Stimulated activated naive CD4-positive, alpha-beta T cell treated with Interleukin-2 at 50 U/mL for 16 hours (primary cell): ENCODE data around the gene MYL10.
"Not testable (repeated sequence)": the region's sequence is repeated elsewhere in the genome, so short reads cannot be mapped to it uniquely, and the experiment has no call there.

Experiments used
- DNase-seq: peaks from one replicate; lab custom pipeline; 2025; lab: John Stamatoyannopoulos, UW

The MYL10 gene

GRCh38 chr7:101618916-101619315 lies 10.2 kb downstream of the MYL10 start:
- DNase-seq = no peak

DNA sequence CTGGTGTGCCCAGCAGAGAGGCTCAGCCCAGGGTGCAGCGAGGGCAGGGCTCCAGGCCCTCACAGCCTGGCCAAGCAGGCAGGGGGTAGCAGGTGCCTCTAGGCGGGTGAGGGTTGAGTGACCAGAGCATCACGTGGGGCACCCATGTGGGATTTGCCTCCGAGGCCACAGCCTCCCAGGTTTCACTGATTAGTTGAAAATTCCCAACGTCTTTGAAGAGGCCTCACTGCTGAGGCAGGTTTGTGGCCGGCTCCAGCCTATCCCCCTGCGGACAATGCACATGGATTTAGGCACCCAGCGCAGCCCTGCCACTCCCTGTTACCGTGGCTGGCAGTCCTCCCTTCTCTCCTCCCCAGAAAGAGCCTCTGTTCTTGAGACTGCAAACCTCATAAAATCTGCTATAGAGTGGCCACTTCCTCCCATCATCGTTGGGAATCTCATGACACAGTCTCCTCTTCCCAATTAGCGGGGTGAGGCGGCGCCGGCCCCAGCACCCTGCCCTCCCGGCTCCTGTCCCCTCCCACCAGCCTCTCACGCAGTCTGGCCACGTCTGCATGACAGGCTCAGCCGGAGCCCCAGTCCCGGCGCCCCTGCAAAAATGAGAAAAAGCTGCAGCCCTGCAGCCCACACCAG lies 10.8 kb downstream of the MYL10 start:
- DNase-seq = no peak

GRCh38 chr7:101617451-101618206 lies 11.5 kb downstream of the MYL10 start:
- no peak for DNase-seq

DNA sequence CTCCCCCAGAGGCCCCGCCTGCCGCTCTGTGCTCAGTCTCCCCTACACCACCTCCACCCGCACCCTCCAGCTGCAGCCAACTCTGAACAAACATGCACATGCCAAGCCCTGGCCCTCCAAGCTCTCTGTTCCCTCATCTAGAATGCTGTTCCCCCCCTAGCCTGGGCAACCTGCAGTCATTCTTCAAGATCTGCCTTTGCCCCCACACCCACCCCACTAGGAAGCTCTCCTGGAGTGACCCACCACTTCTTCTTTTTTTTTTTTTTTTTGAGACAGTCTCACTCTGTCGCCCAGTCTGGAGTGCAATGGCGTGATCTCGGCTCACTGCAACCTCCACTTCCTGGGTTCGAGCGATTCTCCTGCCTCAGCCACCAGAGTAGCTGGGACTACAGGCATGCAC lies 13.7 kb downstream of the MYL10 start:
- no peak for DNase-seq

DNA sequence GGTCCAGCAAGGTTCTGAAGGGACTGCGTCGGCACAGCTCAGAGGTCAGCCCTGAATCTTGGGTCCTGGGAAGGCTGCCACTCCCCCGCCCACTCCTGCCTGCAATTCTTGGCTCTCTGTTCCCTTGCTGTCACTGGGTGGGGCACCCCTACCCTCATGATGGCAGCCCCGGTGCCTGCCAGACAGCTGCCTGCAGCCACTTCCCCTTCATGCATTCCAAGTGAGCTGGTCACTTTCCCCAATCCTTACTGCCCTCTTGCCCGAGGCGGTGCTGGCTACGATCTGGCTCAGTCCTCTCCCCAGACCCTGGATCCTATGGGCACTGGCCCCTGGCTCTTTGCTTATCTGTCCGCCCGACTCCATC lies 14.2 kb downstream of the MYL10 start:
- no peak for DNase-seq

DNA sequence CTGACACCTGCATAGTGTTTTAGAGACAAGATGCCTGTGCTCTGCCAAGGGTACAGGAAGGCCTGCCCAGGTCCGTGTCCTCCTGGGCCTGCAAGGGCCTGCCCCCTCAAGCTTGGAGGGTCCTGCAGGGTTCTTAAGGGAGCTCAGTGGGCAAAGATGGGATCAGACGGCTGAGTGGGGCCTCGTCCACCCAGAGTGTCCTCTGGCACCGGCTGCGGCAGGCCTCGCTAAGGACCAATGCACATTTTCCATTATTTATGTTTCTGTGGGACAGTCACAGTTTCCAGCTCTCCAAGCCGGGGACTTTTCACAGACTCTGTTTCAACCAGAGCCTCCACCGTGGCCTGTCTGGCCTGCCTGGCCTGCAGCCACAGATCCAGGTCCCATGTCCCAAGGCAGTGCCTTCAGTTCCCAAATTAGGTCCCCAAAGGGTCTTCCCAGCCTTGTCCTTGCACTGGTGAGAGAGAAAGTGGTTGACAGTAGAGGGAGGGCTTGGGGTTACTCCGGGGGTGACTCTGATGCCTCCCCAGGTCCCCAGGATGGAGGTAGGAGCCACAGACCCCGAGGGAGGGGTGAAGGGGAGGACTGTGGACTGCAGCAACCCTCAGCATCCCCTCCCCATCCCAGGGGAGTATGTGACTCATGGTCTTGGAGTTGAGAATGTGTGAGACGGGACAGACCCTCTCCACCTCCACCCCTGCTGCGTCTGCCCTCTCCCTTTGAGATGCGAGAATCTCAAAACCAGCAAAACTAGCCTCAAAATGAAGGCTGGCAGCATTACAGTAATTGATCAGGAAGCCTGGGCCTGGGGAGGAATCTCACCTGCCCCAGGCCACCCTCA lies 14.8 kb downstream of the MYL10 start:
- DNase-seq = no peak

DNA sequence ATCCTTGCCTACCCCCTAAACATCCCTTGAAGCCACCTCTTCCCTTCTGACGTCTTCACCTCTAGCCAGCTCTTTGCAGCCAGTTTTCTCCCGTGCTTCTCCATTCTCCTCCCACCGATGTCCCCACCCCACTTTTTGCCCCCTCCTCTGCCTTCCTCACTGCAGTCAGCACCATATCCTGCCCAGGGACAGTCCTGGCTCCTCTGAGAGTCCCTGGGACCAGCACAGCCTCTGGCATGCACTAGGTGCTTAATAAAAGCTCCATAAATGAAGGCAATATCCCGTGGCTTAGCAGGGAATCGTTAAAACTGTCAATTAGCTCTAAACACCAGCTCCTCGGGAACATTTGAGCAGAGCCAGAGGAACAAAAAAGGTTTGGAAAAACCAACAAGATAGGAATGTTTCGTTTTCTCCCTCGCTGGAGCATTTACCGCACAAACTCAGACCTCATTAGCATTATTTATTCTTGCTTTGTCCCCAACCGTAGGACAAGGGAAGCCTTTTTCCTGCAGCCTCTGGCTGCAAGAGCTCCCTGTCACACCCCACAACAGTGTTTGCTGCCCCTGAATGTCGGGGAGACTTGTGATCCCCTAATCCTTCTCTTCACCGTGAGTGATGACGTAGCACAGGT lies 16.1 kb downstream of the MYL10 start:
- DNase-seq = no peak

- DNase-seq = no peak
These were observed 20.1 kb downstream of the MYL10 start for GRCh38 chr7:101608772-101609713.

DNA sequence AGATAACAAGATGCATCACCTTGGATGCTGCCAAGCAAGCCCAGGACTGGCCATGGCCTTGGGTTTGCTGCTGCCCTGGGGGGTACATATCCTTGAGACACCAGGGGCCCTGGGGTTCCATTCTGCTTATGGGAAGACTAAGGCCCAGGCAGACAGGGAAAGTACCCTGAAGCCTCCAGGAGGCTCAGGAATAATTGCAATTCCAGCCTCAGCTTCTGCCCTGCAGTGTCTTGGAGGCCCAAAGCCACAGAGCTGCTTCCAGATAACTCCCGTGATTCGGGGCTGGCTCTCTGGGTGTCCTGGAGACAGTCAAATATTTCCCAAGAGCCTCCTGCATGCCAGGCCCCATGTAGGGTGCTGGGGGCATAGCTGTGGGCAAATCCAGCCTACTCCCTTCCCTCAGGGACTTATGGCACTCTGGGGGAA lies 22.6 kb downstream of the MYL10 start:
- DNase-seq = no peak

- no peak for DNase-seq
These were observed 23.2 kb downstream of the MYL10 start for GRCh38 chr7:101605611-101606497.

- DNase-seq = not testable (repeated sequence)
These were observed 24.2 kb downstream of the MYL10 start for GRCh38 chr7:101604934-101605332.

- no peak for DNase-seq
These were observed 24.7 kb downstream of the MYL10 start for GRCh38 chr7:101604331-101604933.

DNA sequence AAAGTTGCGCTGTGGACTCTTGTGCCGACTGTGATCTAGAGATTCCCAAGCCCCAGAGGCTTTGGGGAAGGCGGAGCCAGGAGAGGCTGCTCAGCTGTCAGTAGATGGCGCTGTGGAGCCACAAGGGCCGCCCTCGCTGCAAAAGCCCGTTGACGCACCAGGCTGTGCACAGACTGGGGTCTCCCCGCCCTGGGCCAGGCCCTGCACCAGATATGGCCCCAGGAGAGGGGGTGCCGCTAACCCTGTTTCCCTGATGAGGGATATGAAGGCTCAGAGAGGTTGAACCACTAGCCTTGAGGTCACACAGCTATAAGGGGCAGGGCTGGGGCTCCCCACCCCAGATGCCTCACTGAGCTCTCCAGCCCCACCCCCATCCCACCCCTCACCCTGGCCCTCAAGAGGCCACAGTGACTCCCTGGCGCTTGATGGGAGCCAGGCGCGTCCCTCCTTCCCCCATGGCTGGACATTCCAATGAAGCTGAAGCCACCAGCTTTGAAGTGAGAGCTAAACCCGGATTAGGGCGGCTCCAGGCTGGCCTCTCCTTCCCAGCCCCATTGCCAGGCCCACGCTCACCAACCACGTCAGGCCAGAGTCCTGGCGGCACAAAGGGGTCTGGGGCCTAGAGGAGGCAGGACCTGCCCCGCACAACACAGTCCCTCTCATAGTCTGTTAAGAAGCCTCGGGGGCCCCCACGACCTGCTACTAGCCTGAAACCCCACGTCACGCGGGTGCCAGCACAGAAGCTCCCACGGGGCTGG lies 26.4 kb downstream of the MYL10 start:
- DNase-seq = peak; percentile 41

- DNase-seq = no peak
These were observed 27.0 kb downstream of the MYL10 start for GRCh38 chr7:101602082-101602481.

GRCh38 chr7:101599787-101600186 lies 29.3 kb downstream of the MYL10 start:
- no peak for DNase-seq

GRCh38 chr7:101598986-101599771 lies 29.9 kb downstream of the MYL10 start:
- no peak for DNase-seq

DNA sequence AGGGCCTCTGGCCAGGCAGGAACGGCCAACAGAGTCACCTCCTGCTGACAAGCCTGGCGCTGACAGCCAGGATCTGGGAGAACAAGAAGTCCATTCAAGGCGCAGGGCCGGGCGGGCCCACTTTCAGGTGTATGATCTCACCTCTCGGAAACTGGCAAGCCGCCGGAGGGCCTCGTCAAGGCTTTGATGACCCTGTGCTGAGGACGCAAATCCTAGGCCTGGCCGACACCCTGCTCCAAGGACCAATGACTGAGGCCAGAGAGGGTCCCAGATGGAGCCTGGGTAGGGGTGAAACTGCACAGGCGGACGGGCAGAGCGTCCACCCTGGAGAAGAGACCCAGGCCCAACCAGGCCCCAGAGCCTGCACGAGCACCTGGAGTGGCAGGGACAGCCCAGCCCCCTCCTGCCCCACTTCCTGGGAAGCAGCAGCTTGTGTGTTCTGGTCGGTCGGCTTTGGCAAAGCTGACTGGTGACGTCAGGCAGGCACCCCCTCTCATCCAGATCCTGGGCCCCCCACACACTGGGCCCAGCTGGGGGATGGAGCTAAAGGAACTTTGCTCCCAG lies 30.6 kb downstream of the MYL10 start:
- no peak for DNase-seq

DNA sequence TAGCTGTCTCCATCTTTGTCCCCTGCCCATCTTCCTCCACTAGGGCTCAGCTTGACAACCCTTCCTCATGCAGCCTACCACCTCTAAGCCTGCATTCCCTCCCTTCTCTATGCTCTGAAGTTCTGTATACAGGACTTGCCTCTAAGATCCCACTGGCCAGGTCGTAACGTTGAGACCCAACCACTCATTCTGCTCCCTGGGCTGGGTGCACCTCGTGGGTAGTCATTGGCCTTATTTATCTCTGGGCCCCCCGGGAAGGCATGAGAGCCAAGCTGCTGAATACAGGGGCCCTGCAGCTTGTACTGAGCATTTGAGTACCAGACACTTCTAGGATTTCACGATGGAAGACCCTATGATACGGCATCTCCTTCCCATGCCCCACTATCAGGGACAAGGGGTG lies 31.2 kb downstream of the MYL10 start:
- no peak for DNase-seq
